ENCODE results near the gene UBXN6.

The UBXN6 gene

DNA sequence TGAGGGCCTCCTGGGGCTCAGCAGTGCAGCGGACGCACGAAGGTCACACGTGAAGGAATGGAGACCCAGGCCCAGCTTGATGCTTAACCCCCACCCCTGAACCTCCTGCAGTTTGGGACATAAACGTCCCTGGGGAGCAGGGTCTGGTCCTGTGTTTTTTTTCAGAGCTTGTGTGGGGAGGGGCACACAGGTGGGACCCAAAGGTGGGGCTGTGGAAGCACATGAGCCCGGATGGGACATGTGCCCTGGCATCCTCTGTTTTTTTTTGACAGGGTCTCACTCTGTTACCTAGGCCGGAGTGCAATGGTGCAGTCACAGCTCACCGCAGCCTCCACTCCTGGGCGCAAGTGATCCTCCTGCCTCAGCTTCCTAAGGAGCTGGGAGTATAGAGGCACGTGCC is 20.5 kb downstream of the UBXN6 start:
- FAIRE-seq, result no peak

DNA sequence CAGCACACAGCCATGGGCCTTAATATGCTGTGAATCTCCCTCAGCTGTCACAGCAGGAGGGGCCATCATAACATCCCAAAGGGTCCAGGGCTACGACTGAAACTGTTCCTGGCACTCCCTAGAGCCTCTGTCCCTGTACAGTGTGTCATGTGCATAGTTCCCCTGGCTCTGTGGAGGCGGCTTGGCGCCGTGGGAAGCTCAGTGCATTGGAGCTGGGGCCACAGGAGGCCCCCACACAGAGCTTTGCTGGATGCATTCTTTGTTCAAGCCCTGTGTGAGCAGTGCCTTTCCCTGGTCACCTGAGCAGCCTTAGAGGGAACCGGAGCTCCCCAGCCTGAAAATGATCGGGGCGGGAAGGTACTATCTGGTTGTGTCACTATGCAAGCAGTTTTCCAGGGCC is 21.4 kb downstream of the UBXN6 start:
- FAIRE-seq, result no peak

DNA sequence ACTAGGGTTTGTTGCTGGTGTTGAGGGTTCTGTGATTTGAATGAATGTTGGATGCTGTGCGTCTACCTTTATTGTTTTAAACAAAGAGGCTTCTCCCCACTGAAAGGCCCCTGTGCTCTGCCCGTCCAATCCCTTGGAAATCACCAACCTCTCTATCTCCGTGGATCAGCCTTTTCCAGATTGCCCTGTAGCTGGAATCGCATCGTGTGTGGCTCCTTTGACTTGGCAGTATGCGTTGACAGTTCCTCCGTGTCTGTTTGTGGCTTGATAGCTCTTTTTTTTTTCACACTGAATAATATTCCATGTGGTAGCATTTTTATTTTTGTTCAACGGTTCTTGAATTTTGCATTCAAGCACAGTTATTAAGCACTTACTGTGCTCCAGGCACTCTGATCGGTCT is 23.2 kb downstream of the UBXN6 start:
- FAIRE-seq, result no peak

DNA sequence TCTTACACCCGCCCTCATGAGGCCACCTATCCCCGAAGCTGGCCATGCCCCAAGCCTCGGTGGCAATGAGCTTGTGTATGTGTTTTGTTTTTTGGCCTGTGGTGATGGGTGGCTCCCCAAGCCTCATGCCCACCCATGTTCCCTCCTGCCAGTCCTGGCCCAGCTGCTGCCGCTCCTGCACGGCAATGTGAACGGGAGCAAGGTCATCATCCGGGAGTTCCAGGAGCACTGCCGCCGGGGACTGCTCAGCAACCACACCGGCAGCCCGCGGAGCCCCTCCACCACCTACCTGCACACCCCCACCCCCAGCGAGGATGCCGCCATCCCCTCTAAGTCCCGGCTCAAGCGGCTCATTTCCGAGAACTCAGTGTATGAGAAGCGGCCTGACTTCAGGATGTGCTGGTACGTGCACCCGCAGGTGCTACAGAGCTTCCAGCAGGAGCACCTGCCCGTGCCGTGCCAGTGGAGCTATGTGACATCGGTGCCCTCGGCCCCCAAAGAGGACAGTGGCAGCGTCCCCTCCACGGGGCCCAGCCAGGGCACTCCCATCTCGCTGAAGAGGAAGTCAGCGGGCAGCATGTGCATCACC is 24.6 kb downstream of the UBXN6 start:
- FAIRE-seq, result no peak

DNA sequence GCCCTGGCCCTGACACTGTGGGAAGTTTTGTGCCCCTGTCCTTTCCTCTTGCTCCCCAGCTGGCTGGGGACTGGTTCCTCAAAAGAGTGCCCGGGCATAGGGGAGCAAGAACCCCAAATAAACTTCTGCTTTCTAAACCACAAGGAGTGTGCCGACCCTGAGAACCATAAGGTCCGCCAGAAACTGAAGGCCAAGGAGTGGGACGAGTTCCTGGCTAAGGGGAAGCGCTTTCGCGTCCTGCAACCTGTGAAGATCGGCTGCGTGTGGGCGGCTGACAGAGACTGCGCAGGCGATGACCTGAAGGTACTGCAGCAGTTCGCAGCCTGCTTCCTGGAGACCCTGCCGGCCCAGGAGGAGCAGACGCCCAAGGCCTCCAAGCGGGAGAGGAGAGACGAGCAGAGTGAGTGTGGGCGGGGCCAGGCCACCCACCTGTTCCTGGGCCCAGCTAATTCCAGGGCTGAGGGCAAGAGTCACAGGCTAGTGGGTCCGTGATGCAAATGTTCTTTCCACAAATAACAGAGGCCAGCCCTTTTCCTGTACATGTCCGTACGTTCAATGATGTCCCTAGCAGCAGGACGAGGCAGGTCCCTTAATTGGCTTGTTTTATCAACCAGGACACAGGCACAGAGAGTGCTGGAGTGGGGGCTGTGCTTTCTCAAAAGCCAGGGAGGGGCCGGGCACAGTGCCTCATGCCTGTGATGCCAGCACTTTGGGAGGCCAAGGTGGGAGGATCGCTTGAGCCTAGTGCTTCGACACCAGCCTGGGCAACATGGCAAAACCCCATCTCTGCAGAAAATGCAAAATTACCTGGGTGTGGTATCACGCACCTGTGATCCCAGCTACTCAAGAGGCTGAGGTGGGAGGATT is 25.6 kb downstream of the UBXN6 start:
- no peak for FAIRE-seq

DNA sequence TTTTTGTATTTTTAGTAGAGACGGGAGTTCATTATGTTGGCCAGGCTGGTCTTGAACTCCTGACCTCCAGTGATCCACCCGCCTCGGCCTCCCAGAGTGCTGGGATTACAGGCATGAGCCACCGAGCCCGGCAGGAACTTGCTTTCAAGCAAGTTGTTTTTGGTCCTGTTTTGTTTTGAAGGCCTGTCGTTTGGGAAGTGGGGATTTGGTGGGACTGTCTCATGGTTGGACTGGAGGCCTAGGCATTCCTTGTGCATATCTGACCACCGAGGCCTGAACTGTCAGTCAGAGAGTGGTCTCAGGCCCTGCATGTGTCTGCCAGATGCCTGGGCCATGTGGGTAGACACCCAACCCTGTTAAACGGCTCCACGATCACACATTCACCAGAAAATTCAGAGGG is 26.3 kb downstream of the UBXN6 start:
- no peak for FAIRE-seq

DNA sequence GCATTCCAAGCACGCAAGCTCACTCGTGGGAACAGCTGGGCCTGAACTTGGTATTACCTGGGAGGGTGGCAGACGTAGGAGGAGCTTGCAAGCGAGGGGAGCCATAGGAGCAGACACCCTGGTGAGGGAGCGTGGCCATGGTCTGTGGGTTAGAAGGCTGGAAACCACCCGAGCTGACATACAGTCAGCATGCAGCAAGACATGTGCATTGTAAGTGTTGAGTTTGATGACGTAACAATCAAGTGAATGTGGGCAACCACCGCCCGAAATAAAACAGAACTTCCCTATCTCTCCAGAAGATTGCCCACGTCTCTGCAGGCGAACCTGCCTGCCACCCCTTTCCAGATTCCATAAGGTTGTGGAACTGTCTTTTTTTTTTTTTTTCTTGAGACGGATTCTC is 26.8 kb downstream of the UBXN6 start:
- FAIRE-seq, result no peak

DNA sequence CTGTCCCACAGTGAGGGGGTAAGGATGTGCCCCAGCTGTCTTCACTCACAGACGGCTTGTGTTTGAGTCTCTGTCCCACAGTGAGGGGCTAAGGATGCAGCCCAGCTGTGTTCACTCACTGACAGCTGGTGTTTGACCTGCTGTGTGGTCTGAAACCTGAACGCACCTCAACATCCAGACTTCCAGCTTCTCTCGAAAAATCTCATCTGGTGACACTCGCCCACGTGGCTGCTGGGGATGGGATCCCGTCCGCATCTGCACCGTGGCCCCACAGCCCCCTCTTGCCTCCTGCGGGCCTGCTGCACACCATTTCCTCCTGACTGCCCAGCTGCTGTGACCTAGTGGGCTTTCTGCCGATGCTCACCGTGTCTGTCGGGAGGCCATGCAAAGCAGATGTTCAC is 27.8 kb downstream of the UBXN6 start:
- no peak for FAIRE-seq

DNA sequence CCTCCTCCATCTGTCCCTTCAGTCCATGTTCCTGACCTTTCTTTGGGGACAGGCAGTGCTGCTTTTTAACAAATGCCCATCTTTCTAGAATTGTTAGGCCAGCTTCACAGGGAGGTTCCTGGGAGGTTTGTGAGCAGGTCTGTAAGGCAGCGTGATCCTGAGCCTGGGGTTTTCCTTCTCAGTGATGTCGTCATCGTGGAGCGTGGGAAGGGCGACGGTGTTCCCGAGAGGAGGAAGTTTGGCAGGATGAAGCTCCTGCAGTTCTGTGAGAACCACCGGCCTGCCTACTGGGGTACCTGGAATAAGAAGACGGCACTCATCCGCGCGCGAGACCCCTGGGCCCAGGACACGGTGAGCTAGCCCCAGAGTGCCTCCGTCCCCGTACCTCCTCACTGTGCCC is 28.3 kb downstream of the UBXN6 start:
- FAIRE-seq, result no peak

DNA sequence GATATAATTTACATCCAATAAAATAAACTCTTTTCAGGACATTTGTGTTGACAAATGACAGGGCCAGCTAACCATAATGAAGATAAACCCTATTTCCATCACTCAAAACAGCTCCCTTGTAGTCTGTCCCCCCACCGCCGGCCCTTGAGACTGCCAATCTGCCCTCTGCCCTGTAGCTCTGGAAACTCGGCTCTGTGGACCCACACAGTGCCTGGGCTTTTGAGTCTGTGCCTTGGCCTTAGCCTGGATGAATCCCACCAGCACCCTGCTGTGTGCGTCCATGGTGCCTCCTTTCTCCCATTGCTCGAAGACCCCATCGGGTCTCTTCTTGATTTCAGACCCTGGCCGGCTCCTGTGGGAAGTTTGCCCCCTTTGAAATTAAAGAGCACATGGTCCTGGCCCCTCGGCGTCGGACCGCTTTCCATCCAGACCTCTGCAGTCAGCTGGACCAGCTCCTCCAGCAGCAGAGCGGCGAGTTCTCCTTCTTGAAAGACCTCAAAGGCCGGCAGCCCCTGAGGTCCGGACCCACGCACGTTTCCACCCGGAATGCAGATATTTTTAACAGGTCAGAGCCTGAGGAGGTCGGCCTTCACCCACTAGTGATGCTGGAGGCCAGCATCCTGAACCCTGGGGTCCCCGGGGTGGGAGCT is 29.1 kb downstream of the UBXN6 start:
- FAIRE-seq, result no peak

DNA sequence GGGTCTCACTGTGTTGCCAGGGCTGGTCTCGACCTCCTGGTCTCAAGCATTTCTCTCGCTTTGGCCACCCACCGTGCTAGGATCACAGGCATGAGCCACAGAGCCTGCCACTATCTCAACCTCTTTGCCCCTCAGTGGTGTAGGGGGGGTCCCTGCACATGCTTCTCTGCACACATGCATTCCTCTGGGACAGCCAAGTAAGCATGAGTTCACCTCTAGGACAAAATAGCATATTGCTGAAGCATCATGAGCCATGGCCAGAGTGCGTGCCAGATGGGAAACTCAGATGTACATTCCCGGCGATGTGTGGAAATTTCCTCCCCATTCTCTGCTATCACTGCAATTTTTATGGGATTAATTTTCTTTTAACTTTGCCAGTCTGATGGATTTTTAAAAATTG is 32.1 kb downstream of the UBXN6 start:
- no peak for FAIRE-seq

DNA sequence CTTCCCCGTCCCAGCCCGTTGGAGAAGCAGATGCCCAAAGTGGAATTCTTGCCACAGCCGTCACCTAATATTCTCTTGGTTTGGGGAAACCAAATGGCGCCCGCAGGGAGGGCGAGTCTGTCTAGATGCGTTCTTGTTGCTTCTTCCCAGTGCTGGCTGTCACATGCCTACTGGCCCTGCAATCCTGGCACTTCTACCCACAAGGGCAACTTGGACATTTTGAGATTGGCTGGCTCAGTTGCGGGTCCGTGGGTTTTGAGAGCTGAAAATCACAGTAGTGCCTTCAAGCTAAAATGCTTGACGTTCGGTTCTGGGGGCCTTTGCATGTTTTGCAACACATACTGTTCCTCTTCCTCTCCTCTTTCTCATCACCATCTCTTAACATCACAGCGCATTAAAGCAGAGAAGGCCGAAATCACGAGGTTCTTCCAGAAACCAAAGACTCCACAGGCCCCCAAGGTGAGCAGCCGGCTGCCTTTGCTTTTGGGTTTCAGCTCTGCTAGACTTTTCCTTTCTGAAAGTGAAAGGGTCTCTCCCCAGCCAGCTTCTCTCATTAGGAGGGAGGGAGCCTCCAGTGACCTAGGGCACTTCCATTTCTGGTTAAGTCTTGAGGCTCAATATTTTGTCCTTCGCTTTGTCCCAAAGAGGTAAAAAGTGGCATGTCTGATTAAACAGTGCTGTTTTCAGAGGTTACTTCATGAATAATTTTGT is 34.0 kb downstream of the UBXN6 start:
- FAIRE-seq, result no peak

DNA sequence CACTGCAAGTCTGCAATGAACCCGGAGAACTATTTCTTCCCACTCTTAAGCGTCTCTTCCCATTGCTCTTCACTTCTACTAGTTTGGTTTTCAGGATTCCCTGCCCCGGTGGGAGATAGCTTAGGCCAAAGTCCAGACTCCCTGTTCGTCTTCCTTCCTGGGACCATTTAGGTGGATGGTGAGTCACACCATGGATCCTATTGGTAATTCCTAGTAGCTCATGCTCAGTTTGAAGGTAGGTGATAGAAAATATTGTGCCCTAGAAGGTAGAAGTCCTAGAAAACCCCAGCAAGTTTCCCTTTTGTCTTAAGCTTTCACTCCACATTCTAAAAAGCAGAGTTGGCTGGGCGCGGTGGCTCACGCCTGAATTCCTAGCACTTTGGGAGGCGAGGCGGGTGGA is 41.3 kb downstream of the UBXN6 start:
- FAIRE-seq, result no peak

DNA sequence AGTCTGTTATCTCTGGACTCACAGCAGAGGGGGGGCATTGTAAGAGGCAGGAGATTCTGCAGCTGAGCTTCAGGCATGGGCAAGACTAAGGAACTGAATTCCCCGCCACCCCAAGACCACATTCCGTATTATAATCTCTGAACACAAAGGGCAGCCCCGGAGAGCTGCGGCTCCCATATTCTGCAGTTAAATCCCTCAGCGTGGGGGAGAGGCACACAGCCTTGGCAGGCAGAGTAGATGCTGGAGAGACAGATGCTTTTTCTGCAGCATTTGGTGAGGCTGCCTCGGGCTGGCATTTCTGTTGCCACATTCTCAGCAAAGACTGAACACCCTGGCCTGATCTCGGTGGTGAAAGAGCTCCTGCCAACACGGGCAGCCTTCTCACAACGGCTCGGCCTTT is 42.2 kb downstream of the UBXN6 start:
- no peak for FAIRE-seq

DNA sequence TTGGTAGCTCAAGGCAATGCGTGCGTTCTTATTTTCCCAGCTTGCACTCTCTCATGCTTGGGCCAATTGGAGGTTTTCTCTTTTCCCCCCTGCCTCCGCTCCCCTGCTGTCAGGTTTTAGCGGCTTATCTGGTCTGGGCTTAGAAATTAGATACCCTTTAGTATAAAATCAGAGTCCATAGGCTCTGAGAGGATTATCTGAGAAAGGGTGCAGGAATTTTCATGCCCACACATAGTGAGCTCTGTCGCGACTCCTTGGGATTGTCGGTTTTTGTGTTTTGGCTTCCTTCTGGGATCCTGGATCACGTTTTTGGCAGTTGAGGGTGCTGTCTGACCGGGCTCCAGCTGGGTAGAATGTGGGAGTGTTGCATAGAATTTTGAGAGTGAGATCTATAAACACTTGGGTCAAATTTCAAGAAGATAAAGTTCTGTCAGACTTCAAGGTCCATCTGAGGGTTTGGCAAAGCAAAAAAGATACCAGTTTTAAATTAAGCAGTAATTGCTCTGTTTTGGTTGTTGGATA is 42.7 kb downstream of the UBXN6 start:
- FAIRE-seq, result no peak

DNA sequence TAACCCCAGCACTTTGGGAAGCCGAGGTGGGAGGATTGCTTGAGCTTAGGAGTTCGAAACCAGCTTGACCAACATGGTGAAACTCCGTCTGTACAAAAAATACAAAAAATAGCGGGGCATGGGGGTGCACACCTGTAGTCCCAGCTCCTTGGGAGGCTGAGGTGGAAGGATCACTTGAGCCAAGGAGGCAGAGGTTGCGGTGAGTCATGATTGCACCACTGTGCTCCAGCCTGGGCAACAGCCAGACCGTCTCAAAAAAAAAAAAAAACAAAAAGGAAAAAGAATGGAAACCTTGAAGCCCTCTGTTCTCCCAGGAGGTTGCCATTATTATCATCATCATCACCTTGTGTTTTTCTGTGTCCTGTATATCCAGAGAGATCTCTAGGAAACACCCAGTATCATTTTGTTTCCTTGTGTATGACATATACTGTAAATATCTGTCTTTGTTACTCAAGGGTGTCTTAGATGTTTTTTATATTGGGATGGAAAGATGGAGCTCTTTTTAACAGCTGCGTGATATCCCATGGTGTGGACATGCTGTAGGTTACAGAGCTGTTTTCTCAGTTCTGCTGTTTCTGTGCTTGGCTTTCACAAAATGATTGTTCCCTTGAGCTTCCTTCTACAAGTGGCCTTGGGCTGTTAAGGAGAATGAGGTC is 43.3 kb downstream of the UBXN6 start:
- no peak for FAIRE-seq

DNA sequence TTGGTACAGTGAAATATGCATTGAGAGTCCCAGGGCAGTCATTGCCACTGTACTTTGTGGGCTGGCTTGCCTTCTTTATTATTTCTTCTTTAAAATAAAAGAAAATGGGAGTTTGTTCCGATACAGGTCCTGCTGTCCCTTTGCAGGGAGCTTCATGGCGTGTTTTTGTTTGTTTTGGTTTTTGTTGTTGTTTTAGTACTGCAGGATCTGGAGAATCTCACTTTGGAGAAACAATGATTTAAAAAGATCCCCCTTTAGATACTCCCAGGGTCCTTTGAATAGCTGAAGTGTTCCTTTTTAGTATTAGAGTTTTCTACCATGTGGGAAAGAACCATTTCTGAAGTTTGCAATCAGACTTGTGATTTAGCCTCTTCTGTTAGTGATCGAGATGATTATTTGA is 44.0 kb downstream of the UBXN6 start:
- FAIRE-seq, result no peak

DNA sequence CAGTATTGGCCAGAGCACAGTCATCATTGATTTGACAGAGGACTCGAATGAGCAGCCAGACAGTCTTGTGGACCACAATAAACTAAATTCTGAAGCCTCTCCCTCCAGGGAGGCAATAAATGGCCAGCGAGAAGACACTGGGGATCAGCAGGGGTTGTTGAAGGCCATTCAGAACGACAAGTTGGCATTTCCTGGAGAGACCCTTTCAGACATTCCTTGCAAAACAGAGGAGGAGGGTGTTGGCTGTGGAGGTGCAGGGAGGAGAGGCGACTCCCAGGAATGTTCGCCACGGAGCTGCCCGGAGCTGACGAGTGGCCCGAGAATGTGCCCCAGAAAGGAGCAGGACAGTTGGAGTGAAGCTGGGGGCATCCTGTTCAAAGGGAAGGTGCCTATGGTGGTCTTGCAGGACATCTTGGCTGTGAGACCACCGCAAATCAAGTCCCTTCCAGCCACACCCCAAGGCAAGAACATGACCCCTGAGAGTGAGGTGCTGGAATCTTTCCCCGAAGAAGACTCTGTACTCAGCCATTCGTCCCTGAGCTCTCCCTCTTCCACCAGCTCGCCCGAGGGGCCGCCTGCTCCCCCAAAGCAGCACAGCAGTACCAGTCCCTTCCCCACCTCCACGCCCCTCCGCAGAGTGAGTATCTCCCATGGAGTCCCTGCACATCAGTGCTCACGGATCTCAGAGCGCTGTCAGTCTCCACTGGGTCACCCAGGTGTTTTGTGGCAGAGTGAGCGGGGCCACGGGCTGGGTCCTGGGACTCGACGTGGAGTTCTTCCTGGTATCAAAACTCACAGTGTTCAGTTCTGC is 48.3 kb downstream of the UBXN6 start:
- FAIRE-seq, result no peak

DNA sequence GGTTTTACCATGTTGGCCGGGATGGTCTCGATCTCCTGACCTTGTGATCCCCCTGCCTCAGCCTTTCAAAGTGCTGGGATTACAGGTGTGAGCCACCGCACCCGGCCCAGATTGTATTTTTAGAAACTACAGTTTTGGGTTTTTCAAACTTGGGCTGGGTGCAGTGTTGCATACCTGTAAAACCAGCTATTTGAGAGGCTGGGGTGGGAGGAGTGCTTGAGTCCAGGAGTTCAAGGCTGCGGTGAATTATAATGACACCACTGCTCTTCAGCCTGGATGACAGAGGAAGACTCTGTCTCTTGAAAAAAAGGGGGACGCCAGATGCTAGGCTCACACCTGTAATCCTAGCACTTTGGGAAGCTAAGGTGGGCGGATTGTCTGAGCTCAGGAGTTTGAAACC is 51.0 kb downstream of the UBXN6 start:
- no peak for FAIRE-seq

DNA sequence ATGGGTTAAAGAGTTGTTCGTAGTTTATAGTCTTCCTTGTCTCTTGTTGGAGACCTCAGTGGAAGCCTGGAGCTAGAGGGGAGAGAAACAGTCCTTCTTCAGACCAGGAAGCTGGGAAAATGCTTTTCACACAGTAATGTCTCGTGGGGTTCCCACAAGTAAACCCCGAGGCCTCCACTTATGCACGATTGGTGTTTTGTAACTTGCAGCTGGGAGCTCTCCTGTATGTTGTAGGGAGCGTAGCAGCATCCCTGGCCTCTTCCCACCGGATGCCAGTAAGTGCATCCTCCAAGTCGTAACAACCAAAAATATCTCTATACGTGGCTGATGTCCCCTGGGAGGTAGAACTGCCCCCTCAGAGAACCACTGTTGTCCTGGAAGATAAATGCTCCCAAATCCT is 51.6 kb downstream of the UBXN6 start:
- no peak for FAIRE-seq

DNA sequence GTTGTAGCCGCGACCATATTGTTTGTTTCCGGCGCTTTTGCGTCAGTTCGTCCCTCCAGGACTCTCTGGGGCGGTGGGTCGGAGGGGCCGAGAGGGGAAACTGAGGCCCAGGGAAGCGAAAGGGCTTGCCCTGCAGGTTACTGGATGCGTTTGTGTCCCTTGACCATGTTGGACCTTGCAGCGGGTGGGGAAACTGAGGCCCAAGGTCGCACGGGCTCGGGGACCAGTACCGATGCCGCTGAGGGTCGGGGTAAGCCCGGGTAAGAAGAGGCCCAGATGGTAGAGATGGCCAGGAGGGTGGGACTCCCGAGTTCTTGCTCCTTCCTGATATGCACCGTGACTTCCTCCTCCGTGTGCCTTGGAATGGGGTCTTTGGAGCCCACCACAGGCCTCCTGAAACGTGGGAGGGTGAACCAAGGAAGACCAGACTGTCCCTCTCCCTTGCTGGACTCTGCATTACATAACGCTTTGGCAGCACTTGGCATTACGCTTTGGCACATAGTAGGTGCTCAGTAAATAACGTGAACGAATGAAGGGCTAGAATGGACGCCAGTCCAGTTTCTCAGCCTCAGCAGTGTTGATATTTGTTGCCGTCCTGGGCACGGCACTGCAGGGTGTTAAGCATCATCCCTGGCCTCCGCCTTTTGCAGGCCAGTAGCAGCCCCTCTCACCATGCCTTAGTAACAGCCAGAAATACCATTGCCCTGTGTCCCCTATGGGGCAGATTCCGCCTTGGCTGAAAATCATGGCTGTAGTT is 54.4 kb downstream of the UBXN6 start:
- no peak for FAIRE-seq

Measured in colon (tissue), 2 donors.